ENCODE measurements around the gene GUCY1A1.

Gene GUCY1A1

GRCh38 chr4:155672342-155672741, 5.7 kb downstream of the GUCY1A1 start:
- no peak overlapping the region for H3K4me3 ChIP-seq (ENCODE audit: low read length)
- no peak for TF ChIP-seq ZNF274 (IDR thresholded peaks at IDR 0.05; ENCODE audit: low read depth, low read length)

DNA sequence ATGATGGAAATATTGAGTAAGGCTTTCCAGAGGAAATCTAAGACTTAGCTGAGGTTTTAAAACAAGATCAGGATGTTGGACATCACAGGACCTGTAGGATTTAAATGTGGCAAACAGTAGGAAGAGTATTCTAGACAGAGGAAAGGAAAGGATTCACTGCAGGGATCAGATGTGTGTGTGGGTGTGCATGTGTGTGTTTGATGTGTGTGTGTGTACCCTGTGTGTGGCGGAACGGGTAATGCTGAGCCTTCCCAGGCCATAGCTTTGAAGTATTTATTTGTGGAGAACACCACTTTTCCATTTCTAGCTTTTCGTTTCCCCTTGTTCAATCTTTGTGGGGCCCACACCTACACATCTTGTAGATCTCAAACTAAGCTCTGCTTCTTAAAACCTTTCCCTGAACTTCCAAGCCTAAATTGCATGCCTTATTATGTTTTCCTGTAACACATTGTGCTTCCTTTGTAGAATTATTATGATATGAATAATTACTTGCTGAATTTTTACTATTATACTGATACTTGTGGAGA, 6.9 kb downstream of the GUCY1A1 start:
- no peak for TF ChIP-seq ZNF274 (IDR thresholded peaks at IDR 0.05; ENCODE audit: low read depth, low read length)
- H3K4me3 ChIP-seq (ENCODE audit: low read length): no peak overlapping the region

- no peak overlapping the region for H3K4me3 ChIP-seq (ENCODE audit: low read length)
- TF ChIP-seq ZNF274 (IDR thresholded peaks at IDR 0.05; ENCODE audit: low read depth, low read length): no peak
Observed at GRCh38 chr4:155674669-155675071, 8.0 kb downstream of the GUCY1A1 start.

GRCh38 chr4:155675709-155676429, 9.2 kb downstream of the GUCY1A1 start:
- TF ChIP-seq ZNF274 (IDR thresholded peaks at IDR 0.05; ENCODE audit: low read depth, low read length): no peak
- peak overlapping the region; percentile 61; the same call in 1 of the 2 replicates for H3K4me3 ChIP-seq (ENCODE audit: low read length)

DNA sequence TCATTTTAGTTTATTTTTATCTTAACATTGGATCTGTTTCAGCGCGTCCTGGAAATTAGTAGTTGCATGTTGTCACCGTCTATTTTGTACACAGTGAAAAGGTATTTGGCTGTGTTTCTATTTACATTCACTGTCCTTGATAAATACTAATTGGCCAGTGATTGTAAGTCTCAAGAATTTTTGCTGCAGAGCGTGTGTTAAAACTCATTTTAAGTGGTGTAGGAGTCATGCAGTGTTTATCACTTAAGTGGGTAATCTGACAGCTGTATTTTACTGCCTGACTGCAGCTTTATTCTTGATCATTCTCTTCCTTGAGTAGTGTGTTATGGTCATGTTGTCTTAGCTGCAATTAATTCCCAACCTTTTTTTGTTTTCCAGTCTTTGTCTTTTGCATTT, 9.8 kb downstream of the GUCY1A1 start:
- H3K4me3 ChIP-seq (ENCODE audit: low read length): no peak overlapping the region
- TF ChIP-seq ZNF274 (IDR thresholded peaks at IDR 0.05; ENCODE audit: low read depth, low read length): no peak

DNA sequence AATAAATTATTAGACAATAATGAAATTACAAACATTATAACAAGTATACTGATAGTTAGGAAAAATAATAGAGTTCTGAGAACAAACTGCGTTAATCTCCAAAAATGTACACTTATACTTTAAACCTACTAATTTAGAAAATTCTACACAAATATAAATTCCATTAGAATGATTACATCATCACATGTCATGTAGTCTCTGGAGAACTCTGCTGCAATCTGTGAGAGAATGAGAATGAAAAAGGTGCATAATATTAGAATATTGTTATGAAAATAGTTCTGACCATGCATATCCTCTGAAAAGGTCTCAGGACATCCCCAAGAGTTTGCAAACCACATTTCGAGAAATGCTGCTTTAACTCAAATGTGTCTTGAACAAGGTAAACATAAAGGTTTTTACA, 11.4 kb downstream of the GUCY1A1 start:
- no peak overlapping the region for H3K4me3 ChIP-seq (ENCODE audit: low read length)

GRCh38 chr4:155679343-155679742, 12.7 kb downstream of the GUCY1A1 start:
- H3K4me3 ChIP-seq (ENCODE audit: low read length): no peak overlapping the region
- no peak for TF ChIP-seq ZNF274 (IDR thresholded peaks at IDR 0.05; ENCODE audit: low read depth, low read length)

More for the DNA sequence above, 11.4 kb downstream of the GUCY1A1 start:
- no peak for TF ChIP-seq ZNF274 (IDR thresholded peaks at IDR 0.05; ENCODE audit: low read depth, low read length)

- TF ChIP-seq ZNF274 (IDR thresholded peaks at IDR 0.05; ENCODE audit: low read depth, low read length): no peak
- no peak overlapping the region for H3K4me3 ChIP-seq (ENCODE audit: low read length)
Observed at GRCh38 chr4:155681886-155682285, 15.2 kb downstream of the GUCY1A1 start.

- no peak overlapping the region for H3K4me3 ChIP-seq (ENCODE audit: low read length)
- TF ChIP-seq ZNF274 (IDR thresholded peaks at IDR 0.05; ENCODE audit: low read depth, low read length): no peak
Observed at GRCh38 chr4:155684423-155684822, 17.8 kb downstream of the GUCY1A1 start.

DNA sequence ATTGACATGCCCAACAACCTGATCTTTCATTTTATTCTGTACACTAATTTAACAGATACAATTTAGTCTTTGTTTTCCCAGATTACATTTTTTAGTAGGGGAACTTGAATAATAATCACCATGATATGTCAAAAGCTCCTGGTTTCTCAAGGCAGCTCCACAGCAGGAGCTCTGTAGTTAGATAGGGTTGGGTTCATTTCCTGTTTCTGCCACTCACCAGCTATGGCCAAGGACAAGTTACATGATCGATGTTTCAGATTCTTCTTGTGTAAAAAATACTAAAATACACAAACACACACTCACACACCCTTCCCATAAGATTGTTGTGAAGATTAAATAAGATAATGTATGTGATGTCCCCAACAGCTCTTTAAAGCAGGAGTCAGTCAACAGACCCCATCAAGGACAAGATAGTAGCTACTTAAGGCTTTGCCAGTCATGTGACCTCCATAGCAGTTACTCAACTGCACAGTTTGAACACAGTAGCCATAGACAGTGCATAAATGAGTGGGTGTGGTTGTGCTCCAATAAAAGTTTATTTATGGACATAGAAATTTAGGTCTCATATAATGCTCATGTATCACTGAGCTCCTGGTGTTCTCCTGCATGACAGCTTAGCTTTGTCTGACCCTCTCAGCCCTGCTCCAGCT, 18.4 kb downstream of the GUCY1A1 start:
- TF ChIP-seq ZNF274 (IDR thresholded peaks at IDR 0.05; ENCODE audit: low read depth, low read length): no peak
- no peak overlapping the region for H3K4me3 ChIP-seq (ENCODE audit: low read length)

DNA sequence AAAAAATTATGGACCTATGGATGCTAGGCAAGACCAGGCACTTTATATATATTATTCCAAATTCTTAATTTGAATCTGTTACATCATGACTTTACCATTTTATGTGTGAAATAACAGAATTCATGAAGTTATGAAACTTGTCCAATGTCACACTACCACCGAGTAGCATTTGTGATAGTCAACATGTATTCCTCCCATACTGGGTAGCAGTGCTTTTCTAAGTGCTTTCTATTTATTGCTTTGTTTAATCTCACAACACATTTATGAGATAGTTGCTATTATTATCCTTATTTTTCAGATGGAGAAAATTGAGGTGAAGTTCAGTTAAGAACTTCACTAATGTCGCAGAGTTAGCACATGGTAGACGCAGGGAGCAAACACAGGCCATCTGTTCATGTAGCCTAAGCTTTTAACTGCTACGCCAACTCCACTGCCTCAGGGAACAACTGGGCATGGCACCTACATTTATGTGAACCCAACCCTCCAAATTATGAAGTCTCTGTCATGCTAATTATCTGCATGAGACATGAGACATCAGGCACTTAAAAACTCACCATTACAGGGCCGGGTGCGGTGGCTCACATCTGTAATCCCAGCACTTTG, 20.8 kb downstream of the GUCY1A1 start:
- TF ChIP-seq ZNF274 (IDR thresholded peaks at IDR 0.05; ENCODE audit: low read depth, low read length): no peak

DNA sequence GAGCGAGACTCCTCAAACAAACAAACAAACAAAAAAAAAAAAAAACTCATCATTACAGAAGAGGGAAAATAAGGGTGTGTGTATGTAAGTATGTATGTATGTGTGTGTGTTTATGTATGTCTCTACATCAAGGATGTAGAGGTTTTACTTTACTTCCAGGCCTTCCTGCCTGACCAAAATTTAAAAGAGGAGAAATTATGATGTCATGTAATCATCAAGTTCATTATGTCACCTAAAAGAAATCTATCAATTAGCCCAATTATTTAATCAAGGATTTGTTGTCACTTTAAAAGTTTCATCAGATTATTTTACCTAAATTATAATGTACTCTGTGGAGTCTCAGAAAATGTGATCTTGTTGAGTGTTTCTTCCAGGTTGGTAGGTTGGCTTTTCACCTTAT, 21.6 kb downstream of the GUCY1A1 start:
- TF ChIP-seq ZNF274 (IDR thresholded peaks at IDR 0.05; ENCODE audit: low read depth, low read length): no peak
- no peak overlapping the region for H3K4me3 ChIP-seq (ENCODE audit: low read length)

More for the DNA sequence above, 20.8 kb downstream of the GUCY1A1 start:
- H3K4me3 ChIP-seq (ENCODE audit: low read length): no peak overlapping the region

GRCh38 chr4:155688860-155689259, 22.2 kb downstream of the GUCY1A1 start:
- no peak for TF ChIP-seq ZNF274 (IDR thresholded peaks at IDR 0.05; ENCODE audit: low read depth, low read length)
- H3K4me3 ChIP-seq (ENCODE audit: low read length): no peak overlapping the region

DNA sequence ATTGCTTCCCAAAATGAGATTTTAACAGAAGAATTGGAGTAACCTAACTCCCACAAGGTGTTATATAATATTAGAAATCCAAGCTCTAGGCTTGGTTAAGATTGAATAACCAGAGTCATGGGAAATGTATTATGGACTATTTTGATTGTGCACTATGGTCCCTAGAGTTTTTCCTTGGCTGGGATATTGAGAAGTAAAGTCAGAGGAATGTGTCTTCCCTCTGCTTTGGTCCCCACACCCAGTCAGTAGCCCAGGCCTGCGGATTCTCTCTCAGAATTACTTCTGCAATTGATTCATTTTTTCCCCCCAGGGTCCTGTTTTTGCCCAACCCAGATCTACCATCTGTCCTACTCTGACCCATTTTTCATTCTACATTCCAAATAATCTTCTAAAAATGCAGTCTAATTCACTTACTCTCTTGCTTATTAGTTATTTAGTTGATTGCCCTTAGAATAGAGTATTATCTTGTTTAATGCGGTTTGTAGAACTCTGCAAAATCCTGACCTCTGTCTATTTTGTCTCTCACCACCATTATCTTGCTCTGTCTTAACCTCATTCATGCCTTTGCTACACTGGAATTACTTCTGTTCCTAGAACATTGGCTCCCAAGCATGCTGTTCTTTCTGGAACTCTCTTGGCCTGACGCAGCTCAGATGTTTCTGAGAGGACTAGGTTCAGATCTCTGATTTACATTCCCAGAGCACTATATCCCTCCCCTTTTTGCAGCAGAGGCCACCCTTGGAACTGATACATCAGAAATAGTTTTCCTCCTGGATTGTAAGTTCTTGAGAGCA, 23.6 kb downstream of the GUCY1A1 start:
- TF ChIP-seq ZNF274 (IDR thresholded peaks at IDR 0.05; ENCODE audit: low read depth, low read length): no peak
- H3K4me3 ChIP-seq (ENCODE audit: low read length): no peak overlapping the region

Data from GM08714 (cell line).